Fibroblast of lung (primary cell): ENCODE results near the gene MS4A8. TPM values are rescaled to one million over a fixed set of nuclear protein-coding genes. Genes with fewer than 3 reads are reported as not detected.

Source experiments
- DNase-seq, 2 donors: peaks; one replicate each; pipeline versions ENCODE4 v3.0.0 to v3.0.0-alpha.2; 2010; ENCODE audit warnings: low read depth in 2 of 2
- H2AFZ ChIP-seq: 2 replicates; pipeline ENCODE4 v1.5.1; 2012; ENCODE audit warnings: low read length, control low read depth, inconsistent platforms
- H3K27ac ChIP-seq: 2 replicates; pipeline ENCODE4 v1.5.1; 2011; ENCODE audit warnings: low read length, control low read depth; ENCODE audit not compliant: insufficient read depth
- H3K27me3 ChIP-seq: 2 replicates; pipeline ENCODE4 v1.5.1; 2011; ENCODE audit warnings: mild to moderate bottlenecking, low read length; ENCODE audit not compliant: control insufficient read depth, insufficient read depth
- H3K36me3 ChIP-seq: 2 replicates; pipeline ENCODE4 v1.5.1; 2011; ENCODE audit warnings: low read length; ENCODE audit not compliant: control insufficient read depth, insufficient read depth
- H3K4me1 ChIP-seq: 2 replicates; pipeline ENCODE4 v1.5.1; 2011; ENCODE audit warnings: low read length; ENCODE audit not compliant: control insufficient read depth, insufficient read depth; ENCODE audit errors: extremely low read depth
- H3K4me2 ChIP-seq: 2 replicates; pipeline ENCODE4 v1.5.1; 2011; ENCODE audit warnings: low read length, control low read depth; ENCODE audit not compliant: insufficient read depth; ENCODE audit errors: extremely low read depth
- H3K4me3 ChIP-seq, 4 experiments: fragments of 200-600 bp in 1 of 4; sonication (generic) in 1 of 4; replicated peaks in 1 of 4; 2 replicates each; pipeline ENCODE4 v1.5.1; 2011 to 2016; ENCODE audit warnings: low read length in 4 of 4, low read depth in 3 of 4, mild to moderate bottlenecking in 3 of 4, control low read depth in 2 of 4, inconsistent platforms in 1 of 4, mixed read lengths in 1 of 4; ENCODE audit not compliant: insufficient read depth in 1 of 4; ENCODE audit errors: control extremely low read depth in 1 of 4
- H3K79me2 ChIP-seq: 2 replicates; pipeline ENCODE4 v1.5.1; 2012; ENCODE audit warnings: mild to moderate bottlenecking, low read length, inconsistent platforms; ENCODE audit not compliant: control insufficient read depth, insufficient read depth
- H3K9ac ChIP-seq: 2 replicates; pipeline ENCODE4 v1.5.1; 2011; ENCODE audit warnings: mild to moderate bottlenecking, low read length, control low read depth; ENCODE audit not compliant: insufficient read depth
- H3K9me3 ChIP-seq: 2 replicates; pipeline ENCODE4 v1.5.1; 2012; ENCODE audit warnings: low read depth, low read length; ENCODE audit not compliant: control insufficient read depth, insufficient read depth
- H4K20me1 ChIP-seq: 2 replicates; pipeline ENCODE4 v1.5.1; 2011; ENCODE audit warnings: low read length; ENCODE audit not compliant: control insufficient read depth, insufficient read depth; ENCODE audit errors: extremely low read depth
- EZH2 ChIP-seq: IDR thresholded peaks from 2 replicates; pipeline ENCODE4 v1.5.1; 2012; ENCODE audit warnings: low read length, control low read depth, mild to moderate bottlenecking; ENCODE audit errors: missing control alignments
- polyA plus RNA-seq, 2 donors: library from polyadenylated mRNA; depleted of rRNA in 1 of 2; stranded (reverse) in 1 of 2; unstranded in 1 of 2; fragments of >200 nt; gene quantifications; 2 replicates each; pipeline ENCODE4 v1.2.1, GENCODE V29; 2011 to 2012; ENCODE audit warnings: missing spikeins in 1 of 2
- total RNA-seq: library from RNA; depleted of rRNA; stranded (reverse); fragments of >200 nt; gene quantifications from 2 replicates; pipeline ENCODE4 v1.2.1, GENCODE V29; 2014
- TF ChIP-seq, protein P1 (sequence below), 2 donors: IDR thresholded peaks in 1 of 2; conservative IDR thresholded peaks in 1 of 2; 1 replicate in 1 of 2; 2 replicates in 1 of 2; pipeline ENCODE4 v1.5.1; 2011 to 2012; ENCODE audit warnings: low read length in 2 of 2, control low read depth in 1 of 2, inconsistent platforms in 1 of 2, low read depth in 1 of 2, mild to moderate bottlenecking in 1 of 2

Gene MS4A8
- total and polyA plus RNA-seq, 2 donors (not counting 1 experiment from before 2014, with no cell fraction given) = not detected

DNA sequence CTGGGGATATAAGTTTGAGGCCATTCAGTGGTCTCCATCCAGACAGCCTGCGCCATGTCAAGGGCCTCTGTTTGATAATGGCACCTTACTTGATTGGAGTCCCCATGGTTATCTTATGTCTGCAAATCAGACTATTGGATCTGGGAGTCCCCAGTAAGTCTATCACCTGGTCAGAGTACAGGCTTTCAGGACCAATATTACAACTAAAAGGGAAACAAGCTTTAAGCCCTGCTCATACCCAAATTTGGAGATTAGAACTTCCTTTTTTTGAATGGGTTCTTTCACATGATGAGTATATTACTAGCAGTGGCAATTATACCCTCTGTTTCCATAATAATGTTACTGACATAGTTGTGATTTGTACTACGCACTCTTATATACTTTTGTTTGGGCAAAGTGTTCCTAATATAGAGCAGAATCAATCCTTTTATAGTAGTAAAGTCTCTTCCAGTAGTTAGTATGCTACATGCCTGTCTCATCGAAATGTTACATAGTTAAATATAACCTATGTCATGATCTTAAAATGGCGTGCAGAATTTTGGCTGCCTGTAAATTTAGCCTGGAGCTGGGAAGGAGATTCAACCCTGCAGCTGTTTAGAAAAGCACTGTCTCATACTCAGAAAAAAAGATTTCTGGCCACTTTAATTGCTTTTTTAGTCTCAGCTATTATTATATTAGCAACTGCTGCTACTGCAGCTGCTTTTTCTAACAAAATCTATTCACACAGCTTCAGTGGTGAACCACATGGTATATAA, 62.2 kb downstream of the MS4A8 start:
- Histone ChIP-seq H3K9me3 (no peaks in the 10 kb centered on the region), H3K79me2 (no peaks in the 10 kb centered on the region), H4K20me1 (no peaks in the 10 kb centered on the region), H3K27ac (no peak overlapping the region), H3K27me3 (peaks cover 3% of the 10 kb centered on the region), H3K9ac (no peak overlapping the region), H3K36me3 (no peaks in the 10 kb centered on the region), H3K4me2 (no peak overlapping the region), H2AFZ (no peak overlapping the region), H3K4me3 (no peak overlapping the region), H3K4me1 (no peaks in the 10 kb centered on the region)
- TF ChIP-seq, protein P1, sequence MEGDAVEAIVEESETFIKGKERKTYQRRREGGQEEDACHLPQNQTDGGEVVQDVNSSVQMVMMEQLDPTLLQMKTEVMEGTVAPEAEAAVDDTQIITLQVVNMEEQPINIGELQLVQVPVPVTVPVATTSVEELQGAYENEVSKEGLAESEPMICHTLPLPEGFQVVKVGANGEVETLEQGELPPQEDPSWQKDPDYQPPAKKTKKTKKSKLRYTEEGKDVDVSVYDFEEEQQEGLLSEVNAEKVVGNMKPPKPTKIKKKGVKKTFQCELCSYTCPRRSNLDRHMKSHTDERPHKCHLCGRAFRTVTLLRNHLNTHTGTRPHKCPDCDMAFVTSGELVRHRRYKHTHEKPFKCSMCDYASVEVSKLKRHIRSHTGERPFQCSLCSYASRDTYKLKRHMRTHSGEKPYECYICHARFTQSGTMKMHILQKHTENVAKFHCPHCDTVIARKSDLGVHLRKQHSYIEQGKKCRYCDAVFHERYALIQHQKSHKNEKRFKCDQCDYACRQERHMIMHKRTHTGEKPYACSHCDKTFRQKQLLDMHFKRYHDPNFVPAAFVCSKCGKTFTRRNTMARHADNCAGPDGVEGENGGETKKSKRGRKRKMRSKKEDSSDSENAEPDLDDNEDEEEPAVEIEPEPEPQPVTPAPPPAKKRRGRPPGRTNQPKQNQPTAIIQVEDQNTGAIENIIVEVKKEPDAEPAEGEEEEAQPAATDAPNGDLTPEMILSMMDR (conservative IDR thresholded peaks at IDR 0.05 in 1 of 2, IDR thresholded peaks at IDR 0.05 in 1 of 2; ENCODE audit: low read depth in 1 of 2, low read length in 2 of 2) = no peak
- no peak for TF ChIP-seq EZH2
- no peak for DNase-seq

DNA sequence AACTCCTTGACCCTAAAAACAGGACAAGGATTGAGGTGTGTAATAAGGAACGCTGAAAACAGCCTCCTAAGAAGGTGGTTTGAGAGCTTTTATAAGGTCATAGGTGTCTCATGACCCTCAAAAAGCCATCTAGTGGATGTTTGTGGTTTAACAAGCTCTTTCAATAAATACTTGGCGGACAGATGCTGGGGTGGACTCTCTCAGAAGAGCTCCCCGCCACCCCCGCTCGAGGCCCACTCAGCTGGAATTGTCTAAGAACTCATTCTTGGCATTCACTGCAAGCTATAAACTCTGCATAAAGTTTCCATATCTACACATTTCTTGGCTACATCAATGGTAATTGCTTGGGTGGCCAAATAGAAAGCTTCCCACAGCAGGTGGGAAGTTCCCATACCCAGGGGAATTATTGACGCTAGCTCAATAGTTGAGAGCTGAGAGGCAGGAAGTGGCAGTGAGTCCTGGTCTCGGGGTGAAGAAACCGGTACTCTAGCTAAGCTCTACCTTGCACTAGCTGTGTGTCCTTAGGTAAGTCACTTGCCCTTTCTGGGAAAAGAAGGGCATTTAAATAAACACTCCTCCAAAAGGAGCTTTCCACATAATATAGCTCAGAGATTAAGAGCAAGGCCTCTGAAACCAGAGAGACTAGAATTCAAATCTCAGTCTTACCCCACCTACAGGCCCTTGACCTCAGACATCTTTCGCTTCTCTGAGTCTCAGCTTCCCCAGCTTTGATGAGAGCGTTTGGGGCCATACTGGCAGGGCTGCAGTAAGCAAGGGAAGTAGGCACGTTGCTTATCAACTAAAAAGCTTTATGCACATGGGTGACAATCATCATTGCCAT, 63.7 kb downstream of the MS4A8 start:
- Histone ChIP-seq H3K36me3 (no peaks in the 10 kb centered on the region), H3K4me2 (no peak overlapping the region), H4K20me1 (no peaks in the 10 kb centered on the region), H3K79me2 (no peaks in the 10 kb centered on the region), H3K4me3 (no peak overlapping the region), H3K9me3 (no peaks in the 10 kb centered on the region), H3K27me3 (peaks cover 3% of the 10 kb centered on the region), H3K4me1 (no peaks in the 10 kb centered on the region), H3K27ac (no peak overlapping the region), H3K9ac (no peak overlapping the region), H2AFZ (no peak overlapping the region)
- TF ChIP-seq EZH2 = no peak
- TF ChIP-seq, protein P1 (conservative IDR thresholded peaks at IDR 0.05 in 1 of 2, IDR thresholded peaks at IDR 0.05 in 1 of 2; ENCODE audit: low read depth in 1 of 2, low read length in 2 of 2) = peak in 1 of 2 donors; percentile 7
- no peak for DNase-seq

DNA sequence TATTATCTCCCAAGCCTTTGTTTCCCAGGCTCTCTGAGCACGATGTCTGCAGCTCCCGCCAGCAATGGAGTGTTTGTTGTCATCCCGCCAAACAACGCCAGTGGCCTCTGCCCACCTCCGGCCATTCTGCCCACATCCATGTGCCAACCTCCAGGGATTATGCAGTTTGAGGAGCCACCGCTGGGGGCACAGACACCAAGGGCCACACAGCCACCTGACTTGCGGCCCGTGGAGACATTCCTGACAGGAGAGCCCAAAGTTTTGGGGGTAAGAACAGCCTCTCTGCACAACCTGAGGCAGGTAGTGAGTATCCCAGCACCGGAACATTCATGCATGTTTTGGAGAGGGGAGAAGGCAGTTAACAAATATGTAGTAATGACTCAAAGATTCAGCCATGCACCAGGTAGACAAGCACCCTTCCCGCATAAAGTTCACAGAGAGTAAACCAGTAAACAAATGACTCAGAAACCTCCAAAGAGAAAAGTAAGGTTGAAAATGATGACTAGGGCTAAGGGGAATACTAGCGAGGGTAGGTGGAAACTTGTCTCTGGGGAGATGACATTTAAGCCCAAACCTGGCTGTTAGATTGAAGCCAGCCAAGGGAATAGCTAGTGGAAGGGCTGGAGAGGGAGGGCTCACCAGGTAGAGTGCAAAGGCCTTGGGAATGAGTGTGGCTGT, 64.4 kb downstream of the MS4A8 start:
- TF ChIP-seq EZH2 = no peak
- TF ChIP-seq, protein P1 (conservative IDR thresholded peaks at IDR 0.05 in 1 of 2, IDR thresholded peaks at IDR 0.05 in 1 of 2; ENCODE audit: low read depth in 1 of 2, low read length in 2 of 2) = no peak
- H3K36me3 ChIP-seq = no peaks in the 10 kb centered on the region
- no peaks in the 10 kb centered on the region for H4K20me1 ChIP-seq
- no peak overlapping the region for H3K4me3 ChIP-seq
- no peaks in the 10 kb centered on the region for H3K9me3 ChIP-seq
- H3K79me2 ChIP-seq = no peaks in the 10 kb centered on the region
- H3K9ac ChIP-seq = no peak overlapping the region
- H3K27me3 ChIP-seq = peaks cover 3% of the 10 kb centered on the region
- no peak overlapping the region for H3K4me2 ChIP-seq
- DNase-seq = no peak
- no peak overlapping the region for H2AFZ ChIP-seq
- H3K27ac ChIP-seq = no peak overlapping the region
- H3K4me1 ChIP-seq = no peaks in the 10 kb centered on the region
